Stimulated activated CD4-positive, alpha-beta T cell treated with anti-CD3 and anti-CD28 coated beads, Interleukin-4, amount 100 ng/mL, for 4 hours (primary cell): Measurements from ENCODE around the gene ASGR1.
"Not testable (repeated sequence)": the region's sequence is repeated elsewhere in the genome, so short reads cannot be mapped to it uniquely, and the experiment has no call there.

Source experiments
- DNase-seq, 2 experiments: peaks; one replicate each; pipeline ENCODE4 v3.0.0-alpha.2; 2020

ASGR1 gene

GRCh38 chr17:7190276-7190917 is 11.2 kb upstream of the ASGR1 start:
- no peak for DNase-seq

GRCh38 chr17:7186241-7186640 is 7.1 kb upstream of the ASGR1 start:
- DNase-seq, result no peak

GRCh38 chr17:7184647-7185046 is 5.5 kb upstream of the ASGR1 start:
- no peak for DNase-seq

GRCh38 chr17:7184091-7184488 is 4.9 kb upstream of the ASGR1 start:
- DNase-seq, result no peak

GRCh38 chr17:7183433-7184090 is 4.4 kb upstream of the ASGR1 start:
- DNase-seq, result no peak

- DNase-seq, result not testable (repeated sequence)
These were observed 2.9 kb upstream of the ASGR1 start for GRCh38 chr17:7182101-7182500.

GRCh38 chr17:7178973-7179316 is 225 bp downstream of the ASGR1 start:
- no peak for DNase-seq

GRCh38 chr17:7177954-7178477 is 1.2 kb downstream of the ASGR1 start:
- no peak for DNase-seq

- DNase-seq, result peak; percentile 56 to 60
These were observed 1.8 kb downstream of the ASGR1 start for GRCh38 chr17:7177191-7177953.

GRCh38 chr17:7176841-7177190 is 2.4 kb downstream of the ASGR1 start:
- DNase-seq, result no peak

GRCh38 chr17:7176107-7176840 is 2.9 kb downstream of the ASGR1 start:
- DNase-seq, result no peak

GRCh38 chr17:7175330-7175733 is 3.8 kb downstream of the ASGR1 start:
- no peak for DNase-seq

- DNase-seq, result no peak
These were observed 4.4 kb downstream of the ASGR1 start for GRCh38 chr17:7174603-7175326.

GRCh38 chr17:7173687-7174602 is 5.2 kb downstream of the ASGR1 start:
- peak; percentile 19 to 29 for DNase-seq

- not testable (repeated sequence) for DNase-seq
These were observed 6.5 kb downstream of the ASGR1 start for GRCh38 chr17:7172522-7173191.

GRCh38 chr17:7169565-7169908 is 9.6 kb downstream of the ASGR1 start:
- not testable (repeated sequence) for DNase-seq

- not testable (repeated sequence) for DNase-seq
These were observed 10.2 kb downstream of the ASGR1 start for GRCh38 chr17:7168841-7169564.

- no peak for DNase-seq
These were observed 11.3 kb downstream of the ASGR1 start for GRCh38 chr17:7167832-7168231.

- no peak for DNase-seq
These were observed 12.3 kb downstream of the ASGR1 start for GRCh38 chr17:7166873-7167272.

GRCh38 chr17:7159571-7159970 is 19.6 kb downstream of the ASGR1 start:
- not testable (repeated sequence) for DNase-seq
